SU-DHL-6 (cell line): ENCODE results near the gene PDE4D.

ENCODE experiments used
- H2AFZ ChIP-seq: fragments of 200-600 bp; sonication (generic); 2 replicates; pipeline ENCODE4 v1.6.1; 2014; ENCODE audit warnings: low read depth, mild to moderate bottlenecking, moderate library complexity, mixed read lengths, antibody characterized with exemption, low read length; ENCODE audit not compliant: severe bottlenecking
- H3F3A ChIP-seq: fragments of 200-600 bp; shearing (Covaris generic); 2 replicates; pipeline ENCODE4 v1.6.0; 2016; ENCODE audit warnings: antibody characterized with exemption, mild to moderate bottlenecking; ENCODE audit not compliant: insufficient read depth
- H3K27ac ChIP-seq: fragments of 200-600 bp; sonication (generic); 2 replicates; pipeline ENCODE4 v1.5.1; 2016; ENCODE audit warnings: low read depth, mild to moderate bottlenecking, low read length, moderate library complexity, mixed read lengths
- H3K27me3 ChIP-seq: fragments of 200-600 bp; sonication (generic), shearing (Covaris generic); 2 replicates; pipeline ENCODE4 v1.6.0; 2014; ENCODE audit warnings: mild to moderate bottlenecking, low read length
- H3K36me3 ChIP-seq: fragments of 200-600 bp; sonication (generic); 2 replicates; pipeline ENCODE4 v1.6.1; 2014; ENCODE audit warnings: mild to moderate bottlenecking, low read length, mixed read lengths
- H3K4me2 ChIP-seq: fragments of 300-600, 200-600 bp; shearing (Covaris generic), sonication (generic); 2 replicates; pipeline ENCODE4 v1.6.0; 2014; ENCODE audit warnings: low read length, low read depth, mild to moderate bottlenecking; ENCODE audit not compliant: poor library complexity, severe bottlenecking
- H3K4me3 ChIP-seq: fragments of 200-600 bp; sonication (generic); 2 replicates; pipeline ENCODE4 v1.5.1; 2014; ENCODE audit warnings: antibody characterized with exemption, low read length, mild to moderate bottlenecking, mixed read lengths; ENCODE audit not compliant: insufficient read depth, poor library complexity, severe bottlenecking
- H3K79me2 ChIP-seq: fragments of 200-600 bp; sonication (generic); 2 replicates; pipeline ENCODE4 v1.6.1; 2014; ENCODE audit warnings: mild to moderate bottlenecking, low read length, moderate library complexity; ENCODE audit not compliant: insufficient read depth
- H3K9ac ChIP-seq: fragments of 200-600 bp; sonication (generic); 2 replicates; pipeline ENCODE4 v1.7.0; 2014; ENCODE audit warnings: mild to moderate bottlenecking, low read length
- H3K9me2 ChIP-seq: fragments of 200-600 bp; sonication (generic); replicated peaks from 2 replicates; pipeline ENCODE4 v1.6.1; 2014; ENCODE audit warnings: low read length; ENCODE audit not compliant: insufficient read depth
- H3K9me3 ChIP-seq: fragments of 200-600 bp; sonication (generic); 2 replicates; pipeline ENCODE4 v1.6.1; 2014; ENCODE audit warnings: low read length, mixed read lengths; ENCODE audit not compliant: insufficient read depth
- H4K20me1 ChIP-seq: fragments of 200-600 bp; sonication (generic); 2 replicates; pipeline ENCODE4 v1.6.1; 2014; ENCODE audit warnings: low read depth, mild to moderate bottlenecking, antibody characterized with exemption, low read length, moderate library complexity, mixed read lengths
- EZH2phosphoT487 ChIP-seq: fragments of 200-600 bp; sonication (generic), shearing (Covaris generic); conservative IDR thresholded peaks from 2 replicates; pipeline ENCODE4 v1.6.1; 2018; ENCODE audit warnings: mild to moderate bottlenecking, antibody characterized with exemption, low read length, moderate library complexity, mixed read lengths
- TF ChIP-seq, protein P1 (sequence below): fragments of 200-600 bp; sonication (generic); IDR thresholded peaks from one replicate; pipeline ENCODE4 v1.5.1; 2017; ENCODE audit warnings: antibody characterized with exemption, mild to moderate bottlenecking, low read length, moderate library complexity; ENCODE audit not compliant: insufficient read depth, poor library complexity, severe bottlenecking

PDE4D gene

GRCh38 chr5:59661954-59662615 is 231.4 kb downstream of the PDE4D start:
- Histone ChIP-seq H3K79me2 (no peaks in the 10 kb centered on the region), H3K9me3 (no peaks in the 10 kb centered on the region), H4K20me1 (no peaks in the 10 kb centered on the region), H3K36me3 (no peaks in the 10 kb centered on the region), H2AFZ (no peak overlapping the region), H3F3A (no peaks in the 10 kb centered on the region), H3K4me2 (no peak overlapping the region), H3K4me3 (no peak overlapping the region), H3K9ac (no peak overlapping the region), H3K27ac (no peak overlapping the region), H3K9me2 (no peaks in the 10 kb centered on the region), H3K27me3 (no peaks in the 10 kb centered on the region)
- TF ChIP-seq, protein P1, sequence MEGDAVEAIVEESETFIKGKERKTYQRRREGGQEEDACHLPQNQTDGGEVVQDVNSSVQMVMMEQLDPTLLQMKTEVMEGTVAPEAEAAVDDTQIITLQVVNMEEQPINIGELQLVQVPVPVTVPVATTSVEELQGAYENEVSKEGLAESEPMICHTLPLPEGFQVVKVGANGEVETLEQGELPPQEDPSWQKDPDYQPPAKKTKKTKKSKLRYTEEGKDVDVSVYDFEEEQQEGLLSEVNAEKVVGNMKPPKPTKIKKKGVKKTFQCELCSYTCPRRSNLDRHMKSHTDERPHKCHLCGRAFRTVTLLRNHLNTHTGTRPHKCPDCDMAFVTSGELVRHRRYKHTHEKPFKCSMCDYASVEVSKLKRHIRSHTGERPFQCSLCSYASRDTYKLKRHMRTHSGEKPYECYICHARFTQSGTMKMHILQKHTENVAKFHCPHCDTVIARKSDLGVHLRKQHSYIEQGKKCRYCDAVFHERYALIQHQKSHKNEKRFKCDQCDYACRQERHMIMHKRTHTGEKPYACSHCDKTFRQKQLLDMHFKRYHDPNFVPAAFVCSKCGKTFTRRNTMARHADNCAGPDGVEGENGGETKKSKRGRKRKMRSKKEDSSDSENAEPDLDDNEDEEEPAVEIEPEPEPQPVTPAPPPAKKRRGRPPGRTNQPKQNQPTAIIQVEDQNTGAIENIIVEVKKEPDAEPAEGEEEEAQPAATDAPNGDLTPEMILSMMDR: no peak
- no peak for TF ChIP-seq EZH2phosphoT487

GRCh38 chr5:59661311-59661710 is 232.2 kb downstream of the PDE4D start:
- Histone ChIP-seq H3K9me2 (no peaks in the 10 kb centered on the region), H3K9me3 (no peaks in the 10 kb centered on the region), H3K9ac (no peak overlapping the region), H3K36me3 (no peaks in the 10 kb centered on the region), H3F3A (no peaks in the 10 kb centered on the region), H3K27me3 (no peaks in the 10 kb centered on the region), H3K4me3 (no peak overlapping the region), H2AFZ (no peak overlapping the region), H3K27ac (no peak overlapping the region), H4K20me1 (no peaks in the 10 kb centered on the region), H3K4me2 (no peak overlapping the region), H3K79me2 (no peaks in the 10 kb centered on the region)
- TF ChIP-seq, protein P1: no peak
- TF ChIP-seq EZH2phosphoT487: no peak

- Histone ChIP-seq H2AFZ (no peak overlapping the region), H3K9me3 (no peaks in the 10 kb centered on the region), H3K9ac (no peak overlapping the region), H3K79me2 (no peaks in the 10 kb centered on the region), H3K4me2 (no peak overlapping the region), H3K9me2 (no peaks in the 10 kb centered on the region), H3K27ac (no peak overlapping the region), H3K36me3 (no peaks in the 10 kb centered on the region), H4K20me1 (no peaks in the 10 kb centered on the region), H3K4me3 (no peak overlapping the region), H3F3A (no peaks in the 10 kb centered on the region), H3K27me3 (no peaks in the 10 kb centered on the region)
- TF ChIP-seq, protein P1: no peak
- no peak for TF ChIP-seq EZH2phosphoT487
These were observed 232.8 kb downstream of the PDE4D start for GRCh38 chr5:59660737-59661136.
